A549 (cell line): ENCODE data around the gene UROD. TPM values are rescaled to one million over a fixed set of nuclear protein-coding genes. Genes with fewer than 3 reads are reported as not detected.

Experiments
- ATAC-seq, 2 experiments: fragments of 200-7000 bp in 1 of 2; fragments of >200 bp in 1 of 2; cut with Nextera tagmentation in 1 of 2; cut with Tn5 transposase in 1 of 2; 3 replicates each; pipeline versions ENCODE4 v1.8.0 to v1.9.1; 2018 to 2020; ENCODE audit warnings: mild to moderate bottlenecking in 1 of 2, moderate library complexity in 1 of 2
- CTCF ChIA-PET: fragments of 300-600 bp; sonication (Branson Sonifier 250); formaldehyde crosslinking; extraction: SDS; loops from one replicate; lab custom pipeline; 2021; ENCODE audit warnings: antibody characterized with exemption, inconsistent platforms; lab: Yijun Ruan, JAX
- POLR2A ChIA-PET: fragments of 350-600 bp; formaldehyde crosslinking; extraction: SDS; loops from one replicate; lab custom pipeline; 2021; ENCODE audit warnings: antibody characterized with exemption, inconsistent platforms; lab: Yijun Ruan, JAX
- DNase-seq, 2 experiments: peaks; one replicate each; pipeline versions ENCODE4 v3.0.0 to v3.0.0-alpha.2; 2011 to 2016; ENCODE audit warnings: low read depth in 1 of 2, low spot score in 1 of 2
- FAIRE-seq: peaks from 2 replicates; lab custom pipeline; 2011; peaks lifted over from hg19 to GRCh38; lab: Jason Lieb, UNC
- H3K27ac ChIP-seq, 2 experiments: fragments of >200 bp; sonication (Bioruptor Twin); formaldehyde crosslinking; 3 replicates each; pipeline ENCODE4 v1.5.1; 2016 to 2017
- H3K4me1 ChIP-seq: fragments of >200 bp; sonication (Bioruptor Twin); formaldehyde crosslinking; 3 replicates; pipeline ENCODE4 v1.6.1; 2016
- H3K4me2 ChIP-seq: fragments of >200 bp; sonication (Bioruptor Twin); formaldehyde crosslinking; 3 replicates; pipeline ENCODE4 v1.6.1; 2016
- H3K4me3 ChIP-seq: fragments of >200 bp; sonication (Bioruptor Twin); formaldehyde crosslinking; 3 replicates; pipeline ENCODE4 v1.5.1; 2016
- H3K9me3 ChIP-seq: fragments of >200 bp; sonication (Bioruptor Twin); formaldehyde crosslinking; 3 replicates; pipeline ENCODE4 v1.6.1; 2016
- CBX2 ChIP-seq: fragments of 200-600 bp; sonication (generic); IDR thresholded peaks from 2 replicates; pipeline ENCODE4 v1.6.1; 2016; ENCODE audit warnings: low read depth, mild to moderate bottlenecking, borderline replicate concordance
- CBX8 ChIP-seq: fragments of 200-600 bp; sonication (generic); IDR thresholded peaks from 2 replicates; pipeline ENCODE4 v1.6.1; 2016
- CTCF ChIP-seq: fragments of >200 bp; sonication (Bioruptor Twin); formaldehyde crosslinking; IDR thresholded peaks from 3 replicates; pipeline ENCODE4 v1.5.1; 2016
- ELK1 ChIP-seq: fragments of 150-350 bp; IDR thresholded peaks from 2 replicates; pipeline ENCODE4 v1.6.1; 2014; ENCODE audit warnings: low read depth, mild to moderate bottlenecking, low read length
- FOSB ChIP-seq: fragments of 250-450 bp; sonication (Bioruptor Pico); IDR thresholded peaks from 2 replicates; pipeline ENCODE4 v1.5.0; 2020; ENCODE audit warnings: mild to moderate bottlenecking, moderate library complexity
- HDAC2 ChIP-seq: fragments of 200-600 bp; sonication (generic); IDR thresholded peaks from 2 replicates; pipeline ENCODE4 v1.6.1; 2016
- HES2 ChIP-seq: fragments of >200 bp; sonication (Bioruptor Twin); formaldehyde crosslinking; IDR thresholded peaks from 2 replicates; pipeline ENCODE4 v1.6.1; 2016
- HOXA7 ChIP-seq: fragments of 250-450 bp; sonication (Bioruptor Pico); IDR thresholded peaks from 2 replicates; pipeline ENCODE4 v1.5.0; 2020; ENCODE audit warnings: mild to moderate bottlenecking, moderate library complexity
- KDM5A ChIP-seq: fragments of 200-600 bp; sonication (generic); IDR thresholded peaks from 2 replicates; pipeline ENCODE4 v1.6.1; 2016; ENCODE audit warnings: antibody characterized with exemption, mild to moderate bottlenecking
- NFE2L2 ChIP-seq: fragments of 150-350 bp; conservative IDR thresholded peaks from 2 replicates; pipeline ENCODE4 v1.6.1; 2014; ENCODE audit warnings: low read length
- POLR2A ChIP-seq: IDR thresholded peaks from 2 replicates; pipeline ENCODE4 v1.6.1; 2012; ENCODE audit warnings: mild to moderate bottlenecking, low read length
- RAD21 ChIP-seq, 2 experiments: fragments of >200 bp in 1 of 2; sonication (Bioruptor Twin) in 1 of 2; formaldehyde crosslinking in 1 of 2; IDR thresholded peaks in 1 of 2; conservative IDR thresholded peaks in 1 of 2; 2 replicates in 1 of 2; 3 replicates in 1 of 2; pipeline ENCODE4 v1.6.1; 2012 to 2018; ENCODE audit warnings: inconsistent platforms in 1 of 2
- ZSCAN20 ChIP-seq: fragments of 250-450 bp; sonication (Bioruptor Pico); IDR thresholded peaks from 2 replicates; pipeline ENCODE4 v1.8.0; 2022; ENCODE audit warnings: mild to moderate bottlenecking, moderate library complexity
- WGBS: methylation state at CpG from one replicate; pipeline ENCODE4 v1.1.6; 2017; ENCODE audit errors: missing lambda C conversion rate; 5-methylcytosine and 5-hydroxymethylcytosine counted together
- polyA plus RNA-seq, 4 experiments: library from polyadenylated mRNA; depleted of rRNA in 3 of 4; stranded (reverse); fragments of >200 nt; fragmentation: RNase III in 1 of 4; extraction: RNeasy Plus Mini Kit Qiagen cat#74134 plus additional on column Dnase treatment in 1 of 4; gene quantifications; 2 replicates in 3 of 4; 3 replicates in 1 of 4; pipeline ENCODE4 v1.2.3, GENCODE V29; 2011 to 2017
- TF ChIP-seq, protein P1 (sequence below): fragments of 250-450 bp; sonication (Bioruptor Pico); IDR thresholded peaks from 2 replicates; pipeline ENCODE4 v1.5.0; 2021; ENCODE audit warnings: mild to moderate bottlenecking, moderate library complexity, borderline replicate concordance

UROD gene
- polyA plus RNA-seq, 2 of the 4 experiments (the other 2 are of a cell fraction): 57.8 to 59.0 TPM

DNA sequence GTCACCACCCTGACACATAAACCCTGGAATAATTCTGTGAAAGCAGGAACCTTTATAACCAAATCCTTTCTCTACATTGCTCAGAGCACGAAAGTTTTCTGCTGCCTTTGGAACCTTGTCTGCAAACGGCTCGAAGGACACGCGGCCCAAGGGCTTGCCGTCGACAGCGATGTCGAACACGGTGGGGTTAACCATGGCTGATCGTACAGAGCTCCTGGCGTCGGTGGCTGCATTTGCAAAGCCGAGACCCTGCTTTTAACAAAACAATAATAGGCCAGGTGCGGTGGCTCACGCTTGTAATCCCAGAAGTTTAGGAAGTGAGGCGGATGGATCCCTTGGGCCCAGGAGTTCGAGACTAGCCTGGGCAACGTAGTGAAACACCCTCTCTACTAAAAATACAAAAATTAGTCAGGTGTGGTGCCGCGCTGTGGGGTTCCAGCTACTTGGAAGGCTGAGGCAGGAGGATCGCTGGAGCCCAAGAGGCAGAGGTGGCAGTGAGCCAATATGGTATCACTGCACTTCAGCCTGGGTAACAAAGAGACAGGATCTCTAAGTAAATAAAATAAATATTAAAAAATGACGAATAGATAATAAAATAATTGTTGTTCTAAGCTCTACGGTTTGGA lies 23.4 kb upstream of the UROD start:
- H3K9me3 ChIP-seq: no peaks in the 10 kb centered on the region
- no peak overlapping the region for H3K4me2 ChIP-seq
- H3K27ac ChIP-seq: no peak overlapping the region
- 96% methylated on average over 24 of the region's 24 CpGs for WGBS
- TF ChIP-seq RAD21 (conservative IDR thresholded peaks at IDR 0.05 in 1 of 2, IDR thresholded peaks at IDR 0.05 in 1 of 2) (no peak), POLR2A (no peak), FOSB (CRISPR knock-in tag) (no peak), ZSCAN20 (CRISPR knock-in tag) (no peak), HDAC2 (no peak), KDM5A (no peak), HES2 (no peak), NFE2L2 (no peak), HOXA7 (CRISPR knock-in tag) (no peak), ELK1 (no peak)
- TF ChIP-seq, protein P1, sequence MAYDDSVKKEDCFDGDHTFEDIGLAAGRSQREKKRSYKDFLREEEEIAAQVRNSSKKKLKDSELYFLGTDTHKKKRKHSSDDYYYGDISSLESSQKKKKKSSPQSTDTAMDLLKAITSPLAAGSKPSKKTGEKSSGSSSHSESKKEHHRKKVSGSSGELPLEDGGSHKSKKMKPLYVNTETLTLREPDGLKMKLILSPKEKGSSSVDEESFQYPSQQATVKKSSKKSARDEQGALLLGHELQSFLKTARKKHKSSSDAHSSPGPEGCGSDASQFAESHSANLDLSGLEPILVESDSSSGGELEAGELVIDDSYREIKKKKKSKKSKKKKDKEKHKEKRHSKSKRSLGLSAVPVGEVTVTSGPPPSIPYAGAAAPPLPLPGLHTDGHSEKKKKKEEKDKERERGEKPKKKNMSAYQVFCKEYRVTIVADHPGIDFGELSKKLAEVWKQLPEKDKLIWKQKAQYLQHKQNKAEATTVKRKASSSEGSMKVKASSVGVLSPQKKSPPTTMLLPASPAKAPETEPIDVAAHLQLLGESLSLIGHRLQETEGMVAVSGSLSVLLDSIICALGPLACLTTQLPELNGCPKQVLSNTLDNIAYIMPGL: no peak
- FAIRE-seq (no peak), DNase-seq (no peak), ATAC-seq (no peak)
- no peak overlapping the region for H3K4me3 ChIP-seq
- peaks cover 8% of the 10 kb centered on the region; the same call in 2 of the 3 replicates for H3K4me1 ChIP-seq
- ChIA-PET POLR2A (no interaction called here), CTCF (interaction anchor here (0.6 to 1.8 kb wide), 6 partner anchors 26 to 195 kb away, joined by 3 to 5 read pairs (median 4); no protein-coding TSS in a partner anchor)

- no peaks in the 10 kb centered on the region for H3K9me3 ChIP-seq
- H3K27ac ChIP-seq: no peak overlapping the region
- ATAC-seq: no peak
- CTCF ChIA-PET: no interaction called here
- H3K4me1 ChIP-seq: no peaks in the 10 kb centered on the region
- H3K4me3 ChIP-seq: no peak overlapping the region
- no peak for FAIRE-seq
- no peak for DNase-seq
- H3K4me2 ChIP-seq: no peak overlapping the region
- POLR2A ChIA-PET: no interaction called here
- TF ChIP-seq CBX2 (no peak), CTCF (no peak), CBX8 (no peak)
- TF ChIP-seq, protein P1: no peak
- 83% methylated on average over 7 of the region's 7 CpGs for WGBS
Measured at GRCh38 chr1:44994309-44994898, 17.6 kb upstream of the UROD start.
